ENCODE data around the gene ZNF664. TPM values are rescaled to one million over a fixed set of nuclear protein-coding genes. Genes with fewer than 3 reads are reported as not detected.

ZNF664 gene
- total and polyA plus RNA-seq, 9 of the 15 experiments (the other 6 are each of a cell fraction or from before 2014, with no cell fraction given) = 3.3 to 101 (median 63.6) TPM

GRCh38 chr12:124049451-124050094 lies 76.6 kb downstream of the ZNF664 start:
- in situ Hi-C loops (cut with MboI) = no loop called here

More at GRCh38 chr12:124049451-124050094, 76.6 kb downstream of the ZNF664 start:
- CTCF ChIA-PET (ENCODE audit: low intra/inter-chr PET ratio) = no interaction called here
- Histone ChIP-seq H3K9ac (ENCODE audit: insufficient read depth in 1 of 2, low read depth in 2 of 2, low read length in 2 of 2) (no peak overlapping the region), H3K36me3 (ENCODE audit: control insufficient read depth, insufficient read depth, low read length) (no peaks in the 10 kb centered on the region), H3K79me2 (ENCODE audit: control insufficient read depth, insufficient read depth, low read length) (no peaks in the 10 kb centered on the region), H3K27ac (ENCODE audit: extremely low read depth, low read depth, low read length) (no peak overlapping the region), H3K9me3 (replicated peaks; ENCODE audit: control insufficient read depth, insufficient read depth, low read depth, low read length) (peaks cover 7% of the 10 kb centered on the region), H2AFZ (ENCODE audit: low read depth, low read length) (no peak overlapping the region), H3K4me1 (replicated peaks in 1 of 2; ENCODE audit: control insufficient read depth in 2 of 2, insufficient read depth in 2 of 2, low read length in 2 of 2) (no peaks in the 10 kb centered on the region), H3K4me2 (ENCODE audit: insufficient read depth, low read length) (no peak overlapping the region), H3K9me1 (ENCODE audit: control insufficient read depth, insufficient read depth, low read length) (no peaks in the 10 kb centered on the region), H3K4me3 (no peak overlapping the region), H3K27me3 (ENCODE audit: control insufficient read depth in 2 of 2, insufficient read depth in 2 of 2, low read length in 2 of 2) (peaks cover 27 to 41% of the 10 kb centered on the region in 2 experiments), H4K20me1 (replicated peaks; ENCODE audit: control insufficient read depth, insufficient read depth, low read length) (no peaks in the 10 kb centered on the region)
- intact Hi-C loops (cut with micrococcal nuclease) = loop anchor here (10.0 kb wide), 1 partner anchor 115 kb away; no protein-coding TSS in a partner anchor
- ATAC-seq = no peak
- 0% methylated on average over 6 of the region's 6 CpGs for WGBS (ENCODE audit: insufficient coverage, low coverage, missing lambda C conversion rate)
- no peak for TF ChIP-seq MED1 (CRISPR knock-in tag; IDR thresholded peaks at IDR 0.05; ENCODE audit: borderline replicate concordance)
- TF ChIP-seq ASH1L (IDR thresholded peaks at IDR 0.05; ENCODE audit: borderline replicate concordance, low read depth, partially characterized antibody) = no peak
- TF ChIP-seq BCL6 (CRISPR knock-in tag; IDR thresholded peaks at IDR 0.05) = no peak
- TF ChIP-seq DDX20 (tag; IDR thresholded peaks at IDR 0.05; ENCODE audit: low read depth) = no peak
- no peak for TF ChIP-seq THRA (IDR thresholded peaks at IDR 0.05)
- TF ChIP-seq SRF (CRISPR knock-in tag; IDR thresholded peaks at IDR 0.05) = no peak
- TF ChIP-seq SMARCA5 (IDR thresholded peaks at IDR 0.05) = no peak
- TF ChIP-seq KDM2B (CRISPR knock-in tag; IDR thresholded peaks at IDR 0.05) = no peak
- TF ChIP-seq RAD51 (IDR thresholded peaks at IDR 0.05; ENCODE audit: borderline replicate concordance, low read depth) = no peak
- no peak for TF ChIP-seq ZNF239 (CRISPR knock-in tag; IDR thresholded peaks at IDR 0.05)
- no peak for TF ChIP-seq ETV1 (tag; conservative IDR thresholded peaks at IDR 0.05; ENCODE audit: low read depth)
- POLR2A ChIA-PET = interaction anchor here (0.5 to 0.8 kb wide), 2 partner anchors 21 to 642 kb away, joined by 3 read pairs; no protein-coding TSS in a partner anchor
- DNase-seq (ENCODE audit: extremely low read depth in 1 of 4, low spot score in 3 of 4) = no peak
- no peak for FAIRE-seq
- BruUV-seq (replicated peaks) = no TSS peak
